GM18858 (cell line): ENCODE results near the gene ACAD9.
"Not testable (repeated sequence)": the region's sequence is repeated elsewhere in the genome, so short reads cannot be mapped to it uniquely, and the experiment has no call there.

Source experiments
- ATAC-seq: cut with Tn5 transposase; IDR thresholded peaks from one replicate; pipeline ENCODE4 v1.9.1; 2021; ENCODE audit not compliant: unreplicated experiment

ACAD9 gene

GRCh38 chr3:128879125-128879969, at the start of gene ACAD9:
Gene ACAD9, plus strand, starts transcription at chr3:128879620. Its CDS starts 72 bp downstream, at chr3:128879692.
- ATAC-seq: peak; percentile 79

GRCh38 chr3:128829925-128830625, 49.3 kb upstream of the ACAD9 start:
- ATAC-seq: not testable (repeated sequence)

GRCh38 chr3:128830762-128831161, 48.7 kb upstream of the ACAD9 start:
- not testable (repeated sequence) for ATAC-seq

- ATAC-seq: not testable (repeated sequence)
Observed at GRCh38 chr3:128832979-128833378, 46.4 kb upstream of the ACAD9 start.

GRCh38 chr3:128835096-128835495, 44.3 kb upstream of the ACAD9 start:
- no peak for ATAC-seq

- ATAC-seq: no peak
Observed at GRCh38 chr3:128841926-128842920, 37.2 kb upstream of the ACAD9 start.

- ATAC-seq: no peak
Observed at GRCh38 chr3:128844502-128844901, 34.9 kb upstream of the ACAD9 start.

- ATAC-seq: no peak
Observed at GRCh38 chr3:128845119-128845777, 34.2 kb upstream of the ACAD9 start.

- peak; percentile 58 for ATAC-seq
Observed at GRCh38 chr3:128845778-128846485, 33.5 kb upstream of the ACAD9 start.

- ATAC-seq: no peak
Observed at GRCh38 chr3:128846486-128846891, 32.9 kb upstream of the ACAD9 start.

- ATAC-seq: no peak
Observed at GRCh38 chr3:128847666-128848370, 31.6 kb upstream of the ACAD9 start.

- ATAC-seq: no peak
Observed at GRCh38 chr3:128848936-128849335, 30.5 kb upstream of the ACAD9 start.

GRCh38 chr3:128849911-128850455, 29.4 kb upstream of the ACAD9 start:
- no peak for ATAC-seq

GRCh38 chr3:128850544-128850943, 28.9 kb upstream of the ACAD9 start:
- no peak for ATAC-seq

GRCh38 chr3:128851601-128852000, 27.8 kb upstream of the ACAD9 start:
- no peak for ATAC-seq

- ATAC-seq: no peak
Observed at GRCh38 chr3:128853826-128854225, 25.6 kb upstream of the ACAD9 start.

GRCh38 chr3:128854475-128854874, 24.9 kb upstream of the ACAD9 start:
- ATAC-seq: no peak

- ATAC-seq: no peak
Observed at GRCh38 chr3:128855569-128855968, 23.9 kb upstream of the ACAD9 start.

GRCh38 chr3:128858167-128858566, 21.3 kb upstream of the ACAD9 start:
- ATAC-seq: no peak
